ENCODE measurements around the gene CA7.

GRCh38 chr16:66830422-66831404 is 13.5 kb upstream of the CA7 start, which contains the start of gene NAE1:
- TF ChIP-seq ZNF174 (tag by site-specific recombination; IDR thresholded peaks at IDR 0.05) (no peak), YY1 (tag by site-specific recombination; IDR thresholded peaks at IDR 0.05) (0 out of 2 replicates have a peak, but pooled peaks have one; percentile 68), ZNF555 (tag by site-specific recombination; conservative IDR thresholded peaks at IDR 0.05) (no peak), ZNF544 (tag by site-specific recombination; IDR thresholded peaks at IDR 0.05) (no peak), ZNF398 (tag by site-specific recombination; IDR thresholded peaks at IDR 0.05) (no peak), ZNF596 (tag by site-specific recombination; IDR thresholded peaks at IDR 0.05) (no peak), ZNF600 (tag by site-specific recombination; IDR thresholded peaks at IDR 0.05) (no peak), KLF16 (tag by site-specific recombination; IDR thresholded peaks at IDR 0.05) (no peak), GFI1B (tag by site-specific recombination; IDR thresholded peaks at IDR 0.05) (no peak), CTCF (tag by site-specific recombination; IDR thresholded peaks at IDR 0.05) (peak; percentile 99), ZNF10 (tag by site-specific recombination; IDR thresholded peaks at IDR 0.05) (no peak)

Data from HEK293 (cell line).